ENCODE data around the gene DSCAML1.

GRCh38 chr11:117786135-117786870 lies 10.7 kb downstream of the DSCAML1 start:
- TF ChIP-seq, protein P1, sequence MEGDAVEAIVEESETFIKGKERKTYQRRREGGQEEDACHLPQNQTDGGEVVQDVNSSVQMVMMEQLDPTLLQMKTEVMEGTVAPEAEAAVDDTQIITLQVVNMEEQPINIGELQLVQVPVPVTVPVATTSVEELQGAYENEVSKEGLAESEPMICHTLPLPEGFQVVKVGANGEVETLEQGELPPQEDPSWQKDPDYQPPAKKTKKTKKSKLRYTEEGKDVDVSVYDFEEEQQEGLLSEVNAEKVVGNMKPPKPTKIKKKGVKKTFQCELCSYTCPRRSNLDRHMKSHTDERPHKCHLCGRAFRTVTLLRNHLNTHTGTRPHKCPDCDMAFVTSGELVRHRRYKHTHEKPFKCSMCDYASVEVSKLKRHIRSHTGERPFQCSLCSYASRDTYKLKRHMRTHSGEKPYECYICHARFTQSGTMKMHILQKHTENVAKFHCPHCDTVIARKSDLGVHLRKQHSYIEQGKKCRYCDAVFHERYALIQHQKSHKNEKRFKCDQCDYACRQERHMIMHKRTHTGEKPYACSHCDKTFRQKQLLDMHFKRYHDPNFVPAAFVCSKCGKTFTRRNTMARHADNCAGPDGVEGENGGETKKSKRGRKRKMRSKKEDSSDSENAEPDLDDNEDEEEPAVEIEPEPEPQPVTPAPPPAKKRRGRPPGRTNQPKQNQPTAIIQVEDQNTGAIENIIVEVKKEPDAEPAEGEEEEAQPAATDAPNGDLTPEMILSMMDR (IDR thresholded peaks at IDR 0.05) = no peak
- TF ChIP-seq POLR2A (IDR thresholded peaks at IDR 0.05) = no peak

All from uterus (tissue), 2 donors.